DND-41 (cell line): ENCODE data around the gene PPP1R37.

Experiments used
- CTCF ChIP-seq: IDR thresholded peaks from 2 replicates; pipeline ENCODE4 v1.5.1; 2012; ENCODE audit warnings: borderline replicate concordance, low read length, moderate library complexity, mild to moderate bottlenecking; ENCODE audit not compliant: poor library complexity, severe bottlenecking; ENCODE audit errors: extremely low read depth
- EZH2 ChIP-seq: IDR thresholded peaks from 3 replicates; pipeline ENCODE4 v1.6.1; 2012; ENCODE audit warnings: borderline replicate concordance, low read depth, mild to moderate bottlenecking, moderate library complexity, low read length, inconsistent platforms; ENCODE audit not compliant: severe bottlenecking

- TF ChIP-seq EZH2: no peak
- TF ChIP-seq CTCF: peak; percentile 72
These were observed 94.6 kb downstream of the PPP1R37 start for GRCh38 chr19:45187421-45188100.
